Endodermal cell (in vitro differentiated cells): ENCODE measurements around the gene KIAA1755. TPM values are rescaled to one million over a fixed set of nuclear protein-coding genes. Genes with fewer than 3 reads are reported as not detected.
A peak's percentile ranks its signal among the peaks of the same experiment; 100 is the strongest.

ENCODE experiments used
- DNase-seq: peaks from one replicate; pipeline ENCODE4 v3.0.0-alpha.2; 2017
- H3K27ac ChIP-seq: 2 replicates; pipeline ENCODE4 v1.5.1; 2013; ENCODE audit warnings: mild to moderate bottlenecking, low read depth, low read length, moderate library complexity
- H3K27me3 ChIP-seq: 2 replicates; pipeline ENCODE4 v1.6.1; 2013; ENCODE audit warnings: mild to moderate bottlenecking, low read length, moderate library complexity; ENCODE audit not compliant: insufficient read depth, control insufficient read depth, poor library complexity, severe bottlenecking
- H3K36me3 ChIP-seq: 2 replicates; pipeline ENCODE4 v1.7.0; 2013; ENCODE audit warnings: mild to moderate bottlenecking, low read length, moderate library complexity; ENCODE audit not compliant: control insufficient read depth, insufficient read depth
- H3K4me1 ChIP-seq: one replicate; pipeline ENCODE4 v1.7.0; 2013; ENCODE audit warnings: low read length; ENCODE audit not compliant: control insufficient read depth, insufficient read depth
- H3K4me3 ChIP-seq: 2 replicates; pipeline ENCODE4 v1.5.1; 2013; ENCODE audit warnings: mild to moderate bottlenecking, low read length, moderate library complexity
- H3K9ac ChIP-seq: 2 replicates; pipeline ENCODE4 v1.6.1; 2013; ENCODE audit warnings: mild to moderate bottlenecking, low read length, moderate library complexity; ENCODE audit not compliant: poor library complexity, severe bottlenecking; ENCODE audit errors: extremely low read depth
- H3K9me3 ChIP-seq: 2 replicates; pipeline ENCODE4 v1.6.1; 2013; ENCODE audit warnings: mild to moderate bottlenecking, low read length, moderate library complexity; ENCODE audit not compliant: control insufficient read depth
- H3K27ac Mint-ChIP-seq: 2 replicates; pipeline ENCODE4 v1.8.0; 2020; ENCODE audit warnings: mixed read lengths
- H3K27me3 Mint-ChIP-seq: 2 replicates; pipeline ENCODE4 v1.8.0; 2021; ENCODE audit warnings: mild to moderate bottlenecking, mixed read lengths; ENCODE audit not compliant: insufficient read depth
- H3K36me3 Mint-ChIP-seq: 2 replicates; pipeline ENCODE4 v1.8.0; 2020; ENCODE audit warnings: low read depth, mixed read lengths
- H3K4me1 Mint-ChIP-seq: 2 replicates; pipeline ENCODE4 v1.8.0; 2020; ENCODE audit warnings: mixed read lengths
- H3K4me3 Mint-ChIP-seq: 2 replicates; pipeline ENCODE4 v1.8.0; 2020; ENCODE audit warnings: mild to moderate bottlenecking, moderate library complexity, mixed read lengths
- H3K9me3 Mint-ChIP-seq: 2 replicates; pipeline ENCODE4 v1.8.0; 2020; ENCODE audit warnings: mild to moderate bottlenecking, mixed read lengths
- CTCF ChIP-seq: fragments of 200-600 bp; sonication (generic); conservative IDR thresholded peaks from 2 replicates; pipeline ENCODE4 v1.5.0; 2021; ENCODE audit warnings: antibody characterized with exemption, mild to moderate bottlenecking
- WGBS, 2 experiments: methylation state at CpG; one replicate each; pipeline versions ENCODE4 v1.1.5 to v1.1.7; 2013; ENCODE audit warnings: missing lambda C conversion rate in 2 of 2, mixed read lengths in 1 of 2; ENCODE audit not compliant: insufficient coverage in 1 of 2, insufficient read length in 1 of 2; 5-methylcytosine and 5-hydroxymethylcytosine counted together
- total RNA-seq, 2 donors: library from RNA; stranded (reverse); fragmentation: NEBNext Ultra II Directional in 1 of 2; extraction: Animal tissue kit (Norgen Biotek cat#: 25700) in 1 of 2; gene quantifications; 2 replicates in 1 of 2; 3 replicates in 1 of 2; pipeline ENCODE4 v1.2.1, GENCODE V29; 2021

The KIAA1755 gene
- total RNA-seq, 2 donors from 2014 or later: not detected

- Histone ChIP-seq H3K27ac (peak overlapping the region; percentile 91), H3K9ac (no peak overlapping the region), H3K36me3 (no peaks in the 10 kb centered on the region), H3K4me1 (no peaks in the 10 kb centered on the region), H3K27me3 (peaks cover 25% of the 10 kb centered on the region), H3K9me3 (no peaks in the 10 kb centered on the region), H3K4me3 (no peak overlapping the region)
- Mint-ChIP-seq H3K36me3 (no peaks in the 10 kb centered on the region), H3K27me3 (peaks cover 33% of the 10 kb centered on the region), H3K4me3 (peak overlapping the region; percentile 40), H3K27ac (no peak overlapping the region), H3K9me3 (no peaks in the 10 kb centered on the region), H3K4me1 (no peaks in the 10 kb centered on the region)
- 37% methylated on average over 5 of the region's 5 CpGs; no CpG with 5 or more reads in 1 of the 2 experiments for WGBS, 2 experiments
- no peak for DNase-seq
- no peak for TF ChIP-seq CTCF
Observed at GRCh38 chr20:38260025-38260377, 534 bp downstream of the KIAA1755 start.

- Mint-ChIP-seq H3K4me1 (no peaks in the 10 kb centered on the region), H3K4me3 (no peak overlapping the region), H3K27ac (no peak overlapping the region), H3K9me3 (no peaks in the 10 kb centered on the region), H3K27me3 (peaks cover 28% of the 10 kb centered on the region), H3K36me3 (no peaks in the 10 kb centered on the region)
- Histone ChIP-seq H3K27me3 (peaks cover 25% of the 10 kb centered on the region), H3K4me3 (no peak overlapping the region), H3K9ac (no peak overlapping the region), H3K36me3 (no peaks in the 10 kb centered on the region), H3K9me3 (no peaks in the 10 kb centered on the region), H3K27ac (no peak overlapping the region), H3K4me1 (no peaks in the 10 kb centered on the region)
- TF ChIP-seq CTCF: no peak
- no peak for DNase-seq
- 89 to 98% methylated on average over 6 to 7 of the region's 7 CpGs for WGBS, 2 experiments
Observed at GRCh38 chr20:38258545-38259215, 1.9 kb downstream of the KIAA1755 start.

- H3K9me3 ChIP-seq: no peaks in the 10 kb centered on the region
- no peak for DNase-seq
- Mint-ChIP-seq H3K27ac (no peak overlapping the region), H3K4me1 (peaks cover 9% of the 10 kb centered on the region), H3K9me3 (no peaks in the 10 kb centered on the region), H3K27me3 (peaks cover 25% of the 10 kb centered on the region), H3K4me3 (no peak overlapping the region), H3K36me3 (no peaks in the 10 kb centered on the region)
- TF ChIP-seq CTCF: no peak
- H3K4me1 ChIP-seq: no peaks in the 10 kb centered on the region
- H3K36me3 ChIP-seq: no peaks in the 10 kb centered on the region
- H3K9ac ChIP-seq: no peak overlapping the region
- peaks cover 25% of the 10 kb centered on the region for H3K27me3 ChIP-seq
- 88 to 92% methylated on average over 2 of the region's 2 CpGs for WGBS, 2 experiments
- H3K4me3 ChIP-seq: no peak overlapping the region
- H3K27ac ChIP-seq: no peak overlapping the region
Observed at GRCh38 chr20:38256966-38257365, 3.6 kb downstream of the KIAA1755 start.
